Measurements from ENCODE around the gene GPR132.

GRCh38 chr14:105056303-105056831 is 8.9 kb downstream of the GPR132 start:
- TF ChIP-seq CTCF (conservative IDR thresholded peaks at IDR 0.05) (no peak), ZFX (IDR thresholded peaks at IDR 0.05) (no peak)
